Testis (tissue), 3 donors: ENCODE results near the gene KCTD21. TPM values are rescaled to one million over a fixed set of nuclear protein-coding genes. Genes with fewer than 3 reads are reported as not detected.

Experiments
- DNase-seq: peaks from one replicate; pipeline ENCODE4 v3.0.0-alpha.2; 2019
- H3K27ac ChIP-seq, 2 donors: fragments of 200-600 bp; sonication (generic); one replicate each; pipeline ENCODE4 v1.5.1; 2019
- H3K27me3 ChIP-seq: fragments of 200-600 bp; sonication (generic); one replicate; pipeline ENCODE4 v1.5.1; 2019
- H3K36me3 ChIP-seq: fragments of 200-600 bp; sonication (generic); one replicate; pipeline ENCODE4 v1.5.1; 2017; ENCODE audit warnings: low read depth; ENCODE audit errors: missing control alignments
- H3K4me1 ChIP-seq: fragments of 200-600 bp; sonication (generic); one replicate; pipeline ENCODE4 v1.5.1; 2019
- H3K4me3 ChIP-seq, 2 donors: fragments of 200-600 bp; sonication (generic); one replicate each; pipeline ENCODE4 v1.5.1; 2017 to 2019
- H3K9me3 ChIP-seq: fragments of 200-600 bp; sonication (generic); one replicate; pipeline ENCODE4 v1.5.1; 2017
- POLR2A ChIP-seq: fragments of 450-650 bp; IDR thresholded peaks from one replicate; pipeline ENCODE4 v1.6.1; 2017; ENCODE audit warnings: antibody characterized with exemption, mild to moderate bottlenecking, moderate library complexity
- WGBS, 2 donors: methylation state at CpG; one replicate each; pipeline ENCODE4 v1.1.5; 2018; 5-methylcytosine and 5-hydroxymethylcytosine counted together
- intact Hi-C: fragments of 100-400 bp; cut with DNase I; formaldehyde crosslinking; loops from one replicate; pipeline ENCODE4 v1.15.1; 2023; ENCODE audit warnings: low total_unique reads
- polyA plus RNA-seq: library from polyadenylated mRNA; stranded (reverse); fragments of 350-450 nt; fragmentation: Illumina TruSeq; extraction: RNeasy Lipid Tissue Mini Kit (QIAGEN cat#74804); gene quantifications from one replicate; pipeline ENCODE4 v1.2.3, GENCODE V29; 2014; ENCODE audit warnings: low read depth, low replicate concordance; ENCODE audit not compliant: insufficient read depth
- total RNA-seq, 2 donors: library from RNA; depleted of rRNA; stranded (reverse); fragments of >200 nt; gene quantifications; one replicate each; pipeline ENCODE4 v1.2.3, GENCODE V29; 2016
- TF ChIP-seq, protein P1 (sequence below), 3 experiments: fragments of 450-650 bp in 2 of 3; fragments of 200-600 bp in 1 of 3; sonication (generic) in 1 of 3; IDR thresholded peaks; one replicate each; pipeline ENCODE4 v1.5.1; 2016 to 2019; ENCODE audit warnings: antibody characterized with exemption in 3 of 3, mild to moderate bottlenecking in 2 of 3, moderate library complexity in 1 of 3

Gene KCTD21
- total and polyA plus RNA-seq, 3 donors from 2014 or later = 10.2 to 14.7 (median 14.2) TPM

DNA sequence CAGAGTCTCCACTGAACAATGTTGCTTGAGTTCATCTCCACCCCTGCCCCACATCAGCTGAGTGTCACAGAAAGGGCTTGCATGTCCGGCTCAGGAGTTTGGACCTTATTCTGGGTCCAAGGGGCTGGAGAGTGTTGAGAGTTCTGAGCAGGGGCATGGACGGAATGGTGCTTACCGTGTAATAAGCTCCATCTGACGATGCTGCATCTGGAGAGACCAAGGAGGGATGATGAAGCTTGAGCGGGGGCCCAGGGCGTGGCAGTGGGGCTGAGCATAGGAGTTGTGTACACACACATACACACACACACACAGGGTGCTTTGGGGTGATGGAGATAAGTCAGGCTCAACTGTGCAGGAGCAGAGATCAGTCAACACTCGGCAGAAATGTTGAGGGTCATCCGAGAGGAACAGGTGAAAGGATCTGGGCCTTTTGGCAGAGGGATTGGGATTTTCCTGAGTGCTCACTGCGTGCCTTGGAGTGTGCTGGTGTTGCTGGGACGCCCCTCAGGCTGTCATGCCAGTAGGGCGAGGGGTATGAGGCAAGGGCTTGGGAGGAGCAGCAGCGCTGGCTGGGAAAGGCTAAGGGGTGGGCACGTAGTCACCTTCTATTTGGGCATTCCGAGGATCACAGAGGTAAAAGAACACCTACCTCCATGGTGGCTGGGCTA lies 2.6 kb upstream of the KCTD21 start:
- TF ChIP-seq, protein P1, sequence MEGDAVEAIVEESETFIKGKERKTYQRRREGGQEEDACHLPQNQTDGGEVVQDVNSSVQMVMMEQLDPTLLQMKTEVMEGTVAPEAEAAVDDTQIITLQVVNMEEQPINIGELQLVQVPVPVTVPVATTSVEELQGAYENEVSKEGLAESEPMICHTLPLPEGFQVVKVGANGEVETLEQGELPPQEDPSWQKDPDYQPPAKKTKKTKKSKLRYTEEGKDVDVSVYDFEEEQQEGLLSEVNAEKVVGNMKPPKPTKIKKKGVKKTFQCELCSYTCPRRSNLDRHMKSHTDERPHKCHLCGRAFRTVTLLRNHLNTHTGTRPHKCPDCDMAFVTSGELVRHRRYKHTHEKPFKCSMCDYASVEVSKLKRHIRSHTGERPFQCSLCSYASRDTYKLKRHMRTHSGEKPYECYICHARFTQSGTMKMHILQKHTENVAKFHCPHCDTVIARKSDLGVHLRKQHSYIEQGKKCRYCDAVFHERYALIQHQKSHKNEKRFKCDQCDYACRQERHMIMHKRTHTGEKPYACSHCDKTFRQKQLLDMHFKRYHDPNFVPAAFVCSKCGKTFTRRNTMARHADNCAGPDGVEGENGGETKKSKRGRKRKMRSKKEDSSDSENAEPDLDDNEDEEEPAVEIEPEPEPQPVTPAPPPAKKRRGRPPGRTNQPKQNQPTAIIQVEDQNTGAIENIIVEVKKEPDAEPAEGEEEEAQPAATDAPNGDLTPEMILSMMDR (IDR thresholded peaks at IDR 0.05) = no peak
- TF ChIP-seq POLR2A = no peak
- DNase-seq = no peak
- intact Hi-C loops = no loop called here
- Histone ChIP-seq H3K27me3 (no peaks in the 10 kb centered on the region), H3K4me3 (no peak overlapping the region), H3K9me3 (no peaks in the 10 kb centered on the region), H3K27ac (no peak overlapping the region), H3K4me1 (peaks cover 34% of the 10 kb centered on the region), H3K36me3 (no peaks in the 10 kb centered on the region)
- WGBS, 2 donors = 82 to 85% methylated on average over 14 of the region's 14 CpGs

DNA sequence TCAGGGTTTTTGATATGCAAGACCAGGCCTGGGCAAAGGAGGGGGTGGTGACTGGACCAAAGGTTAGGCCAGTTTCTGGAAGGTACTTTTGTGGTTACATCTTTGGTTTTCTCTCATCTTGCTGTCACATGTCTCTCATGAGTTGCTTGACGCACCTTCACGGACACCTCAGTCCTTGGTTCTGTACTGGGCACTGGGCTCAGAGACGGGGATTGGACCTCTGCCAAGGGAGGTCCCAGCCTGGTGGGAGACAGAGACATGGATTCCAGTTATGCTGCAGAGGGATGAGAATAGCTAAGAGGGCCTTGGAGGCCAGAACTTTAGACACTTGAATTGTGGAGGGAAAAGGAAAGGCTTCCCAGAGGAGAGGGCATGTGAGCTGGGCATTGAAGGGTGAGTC lies 1.9 kb upstream of the KCTD21 start:
- peaks cover 34% of the 10 kb centered on the region for H3K4me1 ChIP-seq
- H3K9me3 ChIP-seq = no peaks in the 10 kb centered on the region
- 65 to 66% methylated on average over 3 of the region's 3 CpGs for WGBS, 2 donors
- no peaks in the 10 kb centered on the region for H3K27me3 ChIP-seq
- H3K27ac ChIP-seq = peak overlapping the region in 1 of 2 donors; percentile 82
- intact Hi-C loops = no loop called here
- TF ChIP-seq, protein P1 (IDR thresholded peaks at IDR 0.05) = no peak
- no peak for TF ChIP-seq POLR2A
- no peak overlapping the region for H3K4me3 ChIP-seq
- H3K36me3 ChIP-seq = no peaks in the 10 kb centered on the region
- no peak for DNase-seq

DNA sequence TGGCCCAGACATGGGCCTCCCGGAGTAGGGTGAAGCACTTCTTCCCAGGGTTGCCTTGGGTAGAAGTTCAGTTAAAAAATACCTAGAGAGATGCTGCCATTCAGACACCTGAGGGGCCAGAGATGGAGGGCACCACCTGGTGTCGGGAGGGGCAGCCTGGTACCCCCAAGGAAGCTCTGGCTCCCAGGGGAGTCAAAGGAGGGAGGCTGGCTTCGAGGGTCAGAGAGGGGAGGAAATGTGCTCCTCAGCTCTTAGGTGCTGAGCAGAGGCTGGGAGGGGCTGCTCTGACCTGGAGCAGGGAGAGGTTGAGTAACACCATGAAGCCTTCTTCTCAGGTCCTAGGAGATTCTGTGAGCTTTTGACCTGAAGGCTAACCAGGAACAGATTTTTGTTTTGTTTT lies 1.4 kb upstream of the KCTD21 start:
- TF ChIP-seq POLR2A = no peak
- TF ChIP-seq, protein P1 (IDR thresholded peaks at IDR 0.05) = no peak
- DNase-seq = no peak
- peak overlapping the region; percentile 15 to 82 for H3K27ac ChIP-seq
- WGBS, 2 donors = 26 to 30% methylated on average over 3 of the region's 3 CpGs
- H3K4me3 ChIP-seq = no peak overlapping the region
- H3K36me3 ChIP-seq = no peaks in the 10 kb centered on the region
- H3K9me3 ChIP-seq = no peaks in the 10 kb centered on the region
- no peaks in the 10 kb centered on the region for H3K27me3 ChIP-seq
- peaks cover 34% of the 10 kb centered on the region for H3K4me1 ChIP-seq
- intact Hi-C loops = no loop called here

DNA sequence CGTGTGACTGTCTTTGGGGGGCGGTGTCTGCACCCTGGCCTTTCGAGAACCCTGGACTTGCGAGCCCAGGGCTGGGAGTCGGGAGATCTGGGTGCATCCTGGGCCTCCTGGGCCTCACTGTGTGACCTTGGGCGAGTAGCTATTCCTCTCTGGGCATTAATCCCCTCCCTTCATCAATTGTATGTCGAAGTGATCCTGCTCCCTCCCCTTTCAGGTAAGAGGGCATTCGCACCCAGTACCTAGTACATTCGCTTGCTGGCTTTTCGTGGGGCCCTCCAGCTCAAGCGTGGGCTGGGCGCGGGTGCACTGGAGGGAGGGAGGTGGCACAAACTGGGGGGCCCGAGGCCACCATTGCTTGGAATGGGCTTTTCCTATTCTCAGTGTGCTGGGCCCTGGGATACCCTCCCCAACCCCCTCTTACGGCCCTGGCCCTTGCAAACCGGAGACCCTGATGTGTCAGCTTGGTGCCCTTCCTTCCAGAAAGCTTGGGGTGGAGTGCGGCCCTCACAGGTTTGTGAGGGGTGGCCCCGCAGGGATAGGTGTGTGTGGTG lies 823 bp upstream of the KCTD21 start:
- Histone ChIP-seq H3K4me1 (peaks cover 34% of the 10 kb centered on the region), H3K36me3 (no peaks in the 10 kb centered on the region), H3K27ac (peak overlapping the region; percentile 15 to 82), H3K27me3 (no peaks in the 10 kb centered on the region), H3K4me3 (peak overlapping the region; percentile 85 to 93), H3K9me3 (no peaks in the 10 kb centered on the region)
- 11 to 21% methylated on average over 11 to 17 of the region's 18 CpGs for WGBS, 2 donors
- TF ChIP-seq POLR2A = no peak
- TF ChIP-seq, protein P1 (IDR thresholded peaks at IDR 0.05) = no peak
- intact Hi-C loops = no loop called here
- DNase-seq = no peak
